ENCODE results near the gene TSACC.

TSACC gene

GRCh38 chr1:156394835-156395461 is 56.6 kb downstream of the TSACC start:
- DNase-seq: no peak
